Measurements from ENCODE around the gene UBE2QL1.

UBE2QL1 gene

GRCh38 chr5:6448622-6449464, at the start of gene UBE2QL1:
Gene UBE2QL1, plus strand, starts transcription at chr5:6448859. Its CDS starts 35 bp downstream, at chr5:6448894.
- no peaks in the 10 kb centered on the region for H3K36me3 ChIP-seq (ENCODE audit: control insufficient read depth, insufficient read depth, low read length)
- H3K27me3 ChIP-seq (replicated peaks; ENCODE audit: control insufficient read depth, insufficient read depth, low read length) = peaks cover 2% of the 10 kb centered on the region
- peak; percentile 44 for DNase-seq (ENCODE audit: extremely low read depth, insufficient read length)
- H3K4me3 ChIP-seq (replicated peaks; ENCODE audit: low read depth, low read length) = peak within 1 kb of the TSS; percentile 55
- TF ChIP-seq CTCF (IDR thresholded peaks at IDR 0.05; ENCODE audit: insufficient read depth, low read length, poor library complexity, severe bottlenecking) = no peak

- TF ChIP-seq CTCF (IDR thresholded peaks at IDR 0.05; ENCODE audit: insufficient read depth, low read length, poor library complexity, severe bottlenecking) = no peak
- no peak for DNase-seq (ENCODE audit: extremely low read depth, insufficient read length)
- H3K27me3 ChIP-seq (replicated peaks; ENCODE audit: control insufficient read depth, insufficient read depth, low read length) = no peaks in the 10 kb centered on the region
- H3K36me3 ChIP-seq (ENCODE audit: control insufficient read depth, insufficient read depth, low read length) = no peaks in the 10 kb centered on the region
- no peak overlapping the region for H3K4me3 ChIP-seq (replicated peaks; ENCODE audit: low read depth, low read length)
Measured at GRCh38 chr5:6399980-6400910, 48.4 kb upstream of the UBE2QL1 start.

- no peak for TF ChIP-seq CTCF (IDR thresholded peaks at IDR 0.05; ENCODE audit: insufficient read depth, low read length, poor library complexity, severe bottlenecking)
- H3K4me3 ChIP-seq (replicated peaks; ENCODE audit: low read depth, low read length) = no peak overlapping the region
Measured at GRCh38 chr5:6401410-6401809, 47.2 kb upstream of the UBE2QL1 start.

GRCh38 chr5:6402939-6403338, 45.7 kb upstream of the UBE2QL1 start:
- peak; percentile 47 for DNase-seq (ENCODE audit: extremely low read depth, insufficient read length)
- H3K36me3 ChIP-seq (ENCODE audit: control insufficient read depth, insufficient read depth, low read length) = no peaks in the 10 kb centered on the region
- no peaks in the 10 kb centered on the region for H3K27me3 ChIP-seq (replicated peaks; ENCODE audit: control insufficient read depth, insufficient read depth, low read length)

More at GRCh38 chr5:6401410-6401809, 47.2 kb upstream of the UBE2QL1 start:
- Histone ChIP-seq H3K27me3 (replicated peaks; ENCODE audit: control insufficient read depth, insufficient read depth, low read length) (no peaks in the 10 kb centered on the region), H3K36me3 (ENCODE audit: control insufficient read depth, insufficient read depth, low read length) (no peaks in the 10 kb centered on the region)
- no peak for DNase-seq (ENCODE audit: extremely low read depth, insufficient read length)

GRCh38 chr5:6403416-6403815, 45.2 kb upstream of the UBE2QL1 start:
- Histone ChIP-seq H3K36me3 (ENCODE audit: control insufficient read depth, insufficient read depth, low read length) (no peaks in the 10 kb centered on the region), H3K27me3 (replicated peaks; ENCODE audit: control insufficient read depth, insufficient read depth, low read length) (no peaks in the 10 kb centered on the region), H3K4me3 (replicated peaks; ENCODE audit: low read depth, low read length) (no peak overlapping the region)
- DNase-seq (ENCODE audit: extremely low read depth, insufficient read length) = no peak
- no peak for TF ChIP-seq CTCF (IDR thresholded peaks at IDR 0.05; ENCODE audit: insufficient read depth, low read length, poor library complexity, severe bottlenecking)

More at GRCh38 chr5:6402939-6403338, 45.7 kb upstream of the UBE2QL1 start:
- no peak overlapping the region for H3K4me3 ChIP-seq (replicated peaks; ENCODE audit: low read depth, low read length)
- no peak for TF ChIP-seq CTCF (IDR thresholded peaks at IDR 0.05; ENCODE audit: insufficient read depth, low read length, poor library complexity, severe bottlenecking)

All from GM06990 (cell line).